Thoracic aorta (tissue), 2 donors: ENCODE data around the gene RBMS1. TPM values are rescaled to one million over a fixed set of nuclear protein-coding genes. Genes with fewer than 3 reads are reported as not detected.

Experiments used
- ATAC-seq: fragments of 150-250 bp; one replicate; pipeline ENCODE4 v1.8.0; 2017; ENCODE audit warnings: low read depth; ENCODE audit not compliant: insufficient number of reproducible peaks, low FRiP score
- DNase-seq: peaks from one replicate; pipeline ENCODE4 v3.0.0-alpha.2; 2020; ENCODE audit warnings: low spot score
- H3K27ac ChIP-seq, 2 donors: fragments of 200-600 bp; sonication (generic); 1 replicate in 1 of 2; 2 replicates in 1 of 2; pipeline ENCODE4 v1.5.1; 2016; ENCODE audit warnings: mild to moderate bottlenecking in 2 of 2, moderate library complexity in 2 of 2
- H3K27me3 ChIP-seq: fragments of 200-600 bp; sonication (generic); replicated peaks from 2 replicates; pipeline ENCODE4 v1.6.0; 2016; ENCODE audit warnings: mild to moderate bottlenecking; ENCODE audit not compliant: insufficient read depth
- H3K36me3 ChIP-seq: fragments of 200-600 bp; sonication (generic); one replicate; pipeline ENCODE4 v1.5.1; 2016
- H3K4me1 ChIP-seq, 2 donors: fragments of 200-600 bp; sonication (generic); 1 replicate in 1 of 2; 2 replicates in 1 of 2; pipeline versions ENCODE4 v1.5.1 to v1.6.0; 2016; ENCODE audit warnings: low read depth in 2 of 2, mild to moderate bottlenecking in 1 of 2; ENCODE audit not compliant: control insufficient read depth in 1 of 2
- H3K4me3 ChIP-seq: fragments of 200-600 bp; sonication (generic); 2 replicates; pipeline ENCODE4 v1.5.1; 2016; ENCODE audit warnings: mild to moderate bottlenecking
- H3K9me3 ChIP-seq: fragments of 200-600 bp; sonication (generic); 2 replicates; pipeline ENCODE4 v1.5.1; 2016
- total RNA-seq, 2 donors: library from RNA; depleted of rRNA; stranded (reverse); fragments of >200 nt; gene quantifications; one replicate each; pipeline versions ENCODE4 v1.1.0 to v1.2.3, GENCODE V29; 2016
- TF ChIP-seq, protein P1 (sequence below): fragments of 200-600 bp; sonication (generic); IDR thresholded peaks from one replicate; pipeline ENCODE4 v1.5.1; 2019; ENCODE audit warnings: antibody characterized with exemption

The RBMS1 gene
- total RNA-seq, 2 donors from 2014 or later: 98.7 to 179 TPM

DNA sequence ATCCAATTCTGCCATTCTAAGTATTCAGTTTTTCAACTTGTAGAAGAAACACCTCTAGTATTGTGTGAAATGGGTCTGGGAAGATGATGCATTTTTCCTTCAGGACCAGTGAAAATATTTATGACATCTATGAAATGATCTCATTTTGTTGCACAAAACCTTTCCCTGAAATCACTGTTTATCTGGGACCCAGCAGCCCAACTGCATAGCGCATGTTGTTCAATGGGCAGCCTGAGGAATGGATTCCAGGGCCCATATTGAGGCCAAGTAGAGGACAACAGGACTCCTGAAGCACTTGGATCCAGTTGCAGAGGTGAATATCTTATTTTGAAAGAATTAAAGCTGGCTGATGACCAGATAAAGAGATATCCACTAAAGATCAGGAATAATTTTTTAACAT is 7.3 kb downstream of the RBMS1 start:
- Histone ChIP-seq H3K4me3 (no peak overlapping the region), H3K36me3 (no peaks in the 10 kb centered on the region), H3K9me3 (no peaks in the 10 kb centered on the region), H3K27me3 (no peaks in the 10 kb centered on the region), H3K4me1 (peaks cover 30 to 71% of the 10 kb centered on the region in 2 donors), H3K27ac (no peak overlapping the region)
- ATAC-seq (no peak), DNase-seq (no peak)
- TF ChIP-seq, protein P1, sequence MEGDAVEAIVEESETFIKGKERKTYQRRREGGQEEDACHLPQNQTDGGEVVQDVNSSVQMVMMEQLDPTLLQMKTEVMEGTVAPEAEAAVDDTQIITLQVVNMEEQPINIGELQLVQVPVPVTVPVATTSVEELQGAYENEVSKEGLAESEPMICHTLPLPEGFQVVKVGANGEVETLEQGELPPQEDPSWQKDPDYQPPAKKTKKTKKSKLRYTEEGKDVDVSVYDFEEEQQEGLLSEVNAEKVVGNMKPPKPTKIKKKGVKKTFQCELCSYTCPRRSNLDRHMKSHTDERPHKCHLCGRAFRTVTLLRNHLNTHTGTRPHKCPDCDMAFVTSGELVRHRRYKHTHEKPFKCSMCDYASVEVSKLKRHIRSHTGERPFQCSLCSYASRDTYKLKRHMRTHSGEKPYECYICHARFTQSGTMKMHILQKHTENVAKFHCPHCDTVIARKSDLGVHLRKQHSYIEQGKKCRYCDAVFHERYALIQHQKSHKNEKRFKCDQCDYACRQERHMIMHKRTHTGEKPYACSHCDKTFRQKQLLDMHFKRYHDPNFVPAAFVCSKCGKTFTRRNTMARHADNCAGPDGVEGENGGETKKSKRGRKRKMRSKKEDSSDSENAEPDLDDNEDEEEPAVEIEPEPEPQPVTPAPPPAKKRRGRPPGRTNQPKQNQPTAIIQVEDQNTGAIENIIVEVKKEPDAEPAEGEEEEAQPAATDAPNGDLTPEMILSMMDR: no peak

DNA sequence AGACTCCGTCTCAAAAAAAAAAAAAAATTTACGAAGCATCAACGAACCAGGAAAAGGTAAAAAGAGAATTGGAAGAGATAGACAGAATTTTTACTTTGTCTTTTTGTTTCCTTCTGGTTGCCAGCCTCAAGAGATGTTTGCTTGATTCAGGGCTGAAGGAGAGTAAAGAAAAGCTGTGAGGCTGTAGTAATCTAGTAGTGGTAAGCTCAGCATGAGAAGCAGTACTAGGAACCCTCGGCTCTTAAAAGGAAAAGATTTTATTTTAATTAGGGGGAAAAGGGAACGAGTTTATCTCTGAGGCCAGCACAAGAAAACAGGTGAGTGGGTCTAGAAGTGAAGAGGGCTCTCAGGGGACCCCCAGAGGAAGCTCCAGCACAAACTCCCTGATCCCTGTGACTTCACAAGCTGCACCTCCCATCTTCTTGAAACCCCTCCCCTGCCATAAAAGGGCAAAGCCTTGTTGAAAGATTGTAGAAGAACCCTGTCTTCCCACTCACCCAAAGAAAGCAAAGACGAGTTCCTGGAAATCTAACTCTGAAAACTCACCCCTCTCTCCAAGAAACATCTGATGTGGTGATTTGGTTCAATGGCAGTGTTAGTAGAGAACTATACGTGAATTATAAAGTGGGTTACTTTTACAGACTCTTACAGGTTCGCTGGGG is 8.6 kb downstream of the RBMS1 start:
- Histone ChIP-seq H3K4me3 (no peak overlapping the region), H3K4me1 (peaks cover 30 to 58% of the 10 kb centered on the region in 2 donors), H3K27ac (no peak overlapping the region)

DNA sequence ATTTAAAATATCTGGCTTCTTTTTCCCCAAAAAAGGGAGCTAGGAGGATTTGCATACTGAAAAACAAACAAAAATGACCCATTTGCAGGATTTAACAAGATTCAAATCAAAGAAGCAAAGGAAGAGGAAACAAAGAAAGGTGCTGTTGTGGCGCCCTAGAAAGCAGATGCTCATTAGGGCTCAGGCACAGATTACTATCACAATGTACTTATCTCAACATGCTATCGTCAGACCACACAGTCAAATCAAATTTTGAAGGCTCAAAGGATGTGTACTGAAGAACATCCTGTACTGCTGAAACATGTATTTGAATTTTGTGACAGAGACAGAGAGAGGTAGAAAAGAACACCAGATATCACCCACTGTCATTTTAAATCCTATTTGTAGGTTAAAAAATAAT is 10.9 kb downstream of the RBMS1 start:
- Histone ChIP-seq H3K27ac (no peak overlapping the region), H3K36me3 (no peaks in the 10 kb centered on the region), H3K4me1 (peaks cover 24 to 46% of the 10 kb centered on the region in 2 donors), H3K27me3 (no peaks in the 10 kb centered on the region), H3K4me3 (no peak overlapping the region), H3K9me3 (no peaks in the 10 kb centered on the region)
- DNase-seq (no peak), ATAC-seq (no peak)
- TF ChIP-seq, protein P1: no peak

More for the DNA sequence above, 8.6 kb downstream of the RBMS1 start:
- Histone ChIP-seq H3K9me3 (no peaks in the 10 kb centered on the region), H3K27me3 (no peaks in the 10 kb centered on the region), H3K36me3 (no peaks in the 10 kb centered on the region)
- TF ChIP-seq, protein P1: no peak
- DNase-seq: no peak
- ATAC-seq: no peak

DNA sequence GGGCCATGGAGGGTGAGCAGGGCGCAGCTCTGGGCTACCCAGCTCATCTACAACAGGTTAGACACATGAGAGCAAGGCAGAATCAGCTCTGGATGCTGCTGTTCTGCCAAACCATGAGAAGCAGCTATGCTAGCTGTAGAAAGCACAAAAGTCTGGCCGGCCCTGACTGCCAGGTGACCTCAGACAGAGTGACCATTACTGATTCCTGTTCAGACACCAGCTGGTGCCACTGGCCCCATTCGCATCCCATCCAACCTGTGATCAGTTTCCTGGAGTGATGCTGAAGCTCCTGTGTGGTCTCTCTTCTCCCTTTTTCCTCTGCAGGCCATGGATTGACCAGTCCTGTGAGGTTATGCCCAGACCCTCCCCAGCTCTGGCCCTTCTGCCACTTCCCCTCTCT is 14.3 kb downstream of the RBMS1 start:
- TF ChIP-seq, protein P1: no peak
- no peak overlapping the region for H3K4me3 ChIP-seq
- H3K27ac ChIP-seq: no peak overlapping the region
- no peaks in the 10 kb centered on the region for H3K9me3 ChIP-seq
- H3K4me1 ChIP-seq: peaks cover 18 to 27% of the 10 kb centered on the region in 2 donors
- H3K36me3 ChIP-seq: no peaks in the 10 kb centered on the region
- H3K27me3 ChIP-seq: no peaks in the 10 kb centered on the region
- DNase-seq: no peak
- ATAC-seq: no peak

DNA sequence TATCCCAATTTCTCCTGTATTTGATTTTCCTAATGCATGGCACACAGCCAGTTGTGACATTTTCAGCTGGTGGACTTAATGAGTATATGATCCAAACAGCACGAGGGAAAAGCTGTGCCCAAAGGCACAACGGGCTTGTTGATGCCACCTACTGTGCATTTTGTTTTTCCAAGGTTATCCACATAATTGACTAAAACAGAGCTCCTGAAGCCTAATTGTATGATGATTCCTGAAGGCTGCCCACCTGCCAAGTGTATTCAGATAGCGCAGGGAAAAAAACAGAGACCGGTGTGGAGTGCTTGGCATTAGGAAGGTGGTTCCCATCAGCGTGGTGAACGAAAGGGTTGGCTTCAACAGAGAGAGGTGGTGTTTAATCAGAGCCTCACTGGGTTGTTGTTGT is 14.9 kb downstream of the RBMS1 start:
- Histone ChIP-seq H3K9me3 (no peaks in the 10 kb centered on the region), H3K4me1 (peaks cover 20 to 30% of the 10 kb centered on the region in 2 donors), H3K4me3 (no peak overlapping the region), H3K27ac (no peak overlapping the region), H3K27me3 (no peaks in the 10 kb centered on the region), H3K36me3 (no peaks in the 10 kb centered on the region)
- TF ChIP-seq, protein P1: no peak
- DNase-seq (no peak), ATAC-seq (no peak)
